Lung (tissue), 12 donors: ENCODE measurements around the gene CSNK1G2. TPM values are rescaled to one million over a fixed set of nuclear protein-coding genes. Genes with fewer than 3 reads are reported as not detected.

ENCODE experiments used
- ATAC-seq: fragments of 200-7000 bp; cut with Tn5 transposase; one replicate; pipeline ENCODE4 v1.9.1; 2020; ENCODE audit warnings: moderate number of reproducible peaks; ENCODE audit not compliant: insufficient read depth, low FRiP score
- DNase-seq, 3 donors: peaks; one replicate each; pipeline ENCODE4 v3.0.0-alpha.2; 2013 to 2017
- H3K27ac ChIP-seq, 2 donors: one replicate each; pipeline ENCODE4 v1.5.1; 2013; ENCODE audit warnings: mild to moderate bottlenecking in 2 of 2, moderate library complexity in 2 of 2, control low read depth in 1 of 2, inconsistent platforms in 1 of 2, low read depth in 1 of 2, low read length in 1 of 2
- H3K27me3 ChIP-seq, 3 donors: one replicate each; pipeline ENCODE4 v1.5.1; 2013; ENCODE audit warnings: low read length in 2 of 3; ENCODE audit not compliant: control insufficient read depth in 3 of 3, insufficient read depth in 3 of 3
- H3K36me3 ChIP-seq, 4 donors: one replicate each; pipeline ENCODE4 v1.5.1; 2013; ENCODE audit warnings: low read length in 4 of 4, mild to moderate bottlenecking in 1 of 4, moderate library complexity in 1 of 4; ENCODE audit not compliant: control insufficient read depth in 4 of 4, insufficient read depth in 4 of 4
- H3K4me1 ChIP-seq, 5 donors: one replicate each; pipeline ENCODE4 v1.5.1; 2013; ENCODE audit warnings: low read length in 5 of 5, mild to moderate bottlenecking in 2 of 5, moderate library complexity in 1 of 5; ENCODE audit not compliant: control insufficient read depth in 5 of 5, insufficient read depth in 5 of 5
- H3K4me3 ChIP-seq: one replicate; pipeline ENCODE4 v1.5.1; 2013; ENCODE audit warnings: mild to moderate bottlenecking, control low read depth, moderate library complexity
- H3K9ac ChIP-seq, 2 donors: one replicate each; pipeline ENCODE4 v1.5.1; 2013; ENCODE audit warnings: low read length in 2 of 2, control low read depth in 1 of 2; ENCODE audit not compliant: insufficient read depth in 1 of 2
- H3K9me3 ChIP-seq, 4 donors: one replicate each; pipeline ENCODE4 v1.5.1; 2013; ENCODE audit warnings: low read length in 3 of 4, mild to moderate bottlenecking in 1 of 4, moderate library complexity in 1 of 4; ENCODE audit not compliant: control insufficient read depth in 4 of 4, insufficient read depth in 3 of 4
- WGBS, 2 donors: extraction: QIAGEN DNeasy Blood & Tissue Kit; methylation state at CpG; one replicate each; pipeline ENCODE4 v1.1.7; 2013; 5-methylcytosine and 5-hydroxymethylcytosine counted together
- polyA plus RNA-seq, 2 donors: library from polyadenylated mRNA; stranded (reverse); fragments of 200-250 nt; gene quantifications; one replicate each; pipeline ENCODE4 v1.2.1, GENCODE V29; 2013
- total RNA-seq, 2 donors: library from RNA; depleted of rRNA in 1 of 2; stranded (reverse); fragments of >200 nt in 1 of 2; gene quantifications; one replicate each; pipeline ENCODE4 v1.2.1, GENCODE V29; 2014 to 2021
- TF ChIP-seq, protein P1 (sequence below): IDR thresholded peaks from 2 replicates; pipeline ENCODE4 v1.5.1; 2012; ENCODE audit warnings: mild to moderate bottlenecking; ENCODE audit errors: control extremely low read depth, extremely low read depth
- donor health status: control.
- donor health status: control.
- donor health status: Bipolar disorder and iron deficiency.
- donor health status: healthy.
- donor health status: DM: yes; HTN: yes; CAD: no.

CSNK1G2 gene
- total and polyA plus RNA-seq, 4 donors: 50.0 to 80.2 (median 70.8) TPM

DNA sequence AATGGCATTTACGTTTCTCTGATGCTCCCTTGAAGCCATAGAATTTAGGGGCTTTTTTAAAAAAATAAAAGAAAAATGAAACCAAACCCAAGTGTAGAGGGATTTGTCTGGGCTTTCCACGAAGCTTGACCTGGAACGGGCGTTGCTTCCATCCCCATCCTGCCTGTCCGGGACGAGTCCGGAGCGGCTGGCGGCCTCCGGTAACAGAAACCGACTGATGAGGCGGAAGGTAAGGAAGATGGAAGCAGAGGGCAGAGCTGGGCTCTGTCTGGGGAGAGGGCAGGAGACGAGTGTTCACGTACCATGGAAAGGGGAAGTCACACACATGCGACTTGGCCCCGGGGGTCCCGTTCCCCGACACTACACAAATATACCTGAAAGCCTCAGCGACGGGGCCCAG is 40.3 kb downstream of the CSNK1G2 start:
- TF ChIP-seq, protein P1, sequence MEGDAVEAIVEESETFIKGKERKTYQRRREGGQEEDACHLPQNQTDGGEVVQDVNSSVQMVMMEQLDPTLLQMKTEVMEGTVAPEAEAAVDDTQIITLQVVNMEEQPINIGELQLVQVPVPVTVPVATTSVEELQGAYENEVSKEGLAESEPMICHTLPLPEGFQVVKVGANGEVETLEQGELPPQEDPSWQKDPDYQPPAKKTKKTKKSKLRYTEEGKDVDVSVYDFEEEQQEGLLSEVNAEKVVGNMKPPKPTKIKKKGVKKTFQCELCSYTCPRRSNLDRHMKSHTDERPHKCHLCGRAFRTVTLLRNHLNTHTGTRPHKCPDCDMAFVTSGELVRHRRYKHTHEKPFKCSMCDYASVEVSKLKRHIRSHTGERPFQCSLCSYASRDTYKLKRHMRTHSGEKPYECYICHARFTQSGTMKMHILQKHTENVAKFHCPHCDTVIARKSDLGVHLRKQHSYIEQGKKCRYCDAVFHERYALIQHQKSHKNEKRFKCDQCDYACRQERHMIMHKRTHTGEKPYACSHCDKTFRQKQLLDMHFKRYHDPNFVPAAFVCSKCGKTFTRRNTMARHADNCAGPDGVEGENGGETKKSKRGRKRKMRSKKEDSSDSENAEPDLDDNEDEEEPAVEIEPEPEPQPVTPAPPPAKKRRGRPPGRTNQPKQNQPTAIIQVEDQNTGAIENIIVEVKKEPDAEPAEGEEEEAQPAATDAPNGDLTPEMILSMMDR: no peak
- H3K36me3 ChIP-seq: peaks cover 8 to 61% (median 17%) of the 10 kb centered on the region in 4 donors
- WGBS, 2 donors: 92 to 95% methylated on average over 20 of the region's 20 CpGs
- no peaks in the 10 kb centered on the region for H3K27me3 ChIP-seq
- H3K4me3 ChIP-seq: no peak overlapping the region
- H3K4me1 ChIP-seq: no peaks in the 10 kb centered on the region
- no peak overlapping the region for H3K27ac ChIP-seq
- ATAC-seq: no peak
- no peak for DNase-seq
- H3K9me3 ChIP-seq: peaks cover 0 to 2% (median 0%) of the 10 kb centered on the region in 4 donors
- no peak overlapping the region for H3K9ac ChIP-seq

DNA sequence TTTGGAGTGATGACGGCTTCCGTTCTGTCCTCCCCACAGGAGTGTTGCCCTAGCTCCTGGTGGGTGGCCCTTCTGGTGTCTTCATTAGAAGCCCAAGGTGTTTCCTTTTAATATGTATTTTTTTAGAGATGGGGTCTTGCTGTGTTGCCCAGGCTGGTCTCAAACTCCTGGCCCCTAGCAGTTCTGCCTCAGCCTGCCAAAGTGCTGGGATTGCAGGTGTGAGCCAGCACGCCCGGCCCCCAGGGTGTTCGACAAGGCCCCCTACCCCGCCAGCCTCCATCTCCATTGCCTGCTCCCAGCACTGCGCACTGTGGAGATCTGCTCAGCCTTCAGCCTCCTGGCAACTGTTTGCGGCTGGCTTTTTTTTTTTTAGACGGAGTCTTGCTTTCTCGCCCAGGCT is 43.4 kb downstream of the CSNK1G2 start:
- WGBS, 2 donors: 93 to 95% methylated on average over 10 of the region's 10 CpGs
- no peak overlapping the region for H3K4me3 ChIP-seq
- peaks cover 12 to 68% (median 21%) of the 10 kb centered on the region in 4 donors for H3K36me3 ChIP-seq
- H3K4me1 ChIP-seq: no peaks in the 10 kb centered on the region
- no peak for ATAC-seq
- no peaks in the 10 kb centered on the region for H3K27me3 ChIP-seq
- H3K9ac ChIP-seq: no peak overlapping the region
- no peak for DNase-seq
- no peak overlapping the region for H3K27ac ChIP-seq
- H3K9me3 ChIP-seq: peaks cover 0 to 2% (median 0%) of the 10 kb centered on the region in 4 donors
- TF ChIP-seq, protein P1: no peak

DNA sequence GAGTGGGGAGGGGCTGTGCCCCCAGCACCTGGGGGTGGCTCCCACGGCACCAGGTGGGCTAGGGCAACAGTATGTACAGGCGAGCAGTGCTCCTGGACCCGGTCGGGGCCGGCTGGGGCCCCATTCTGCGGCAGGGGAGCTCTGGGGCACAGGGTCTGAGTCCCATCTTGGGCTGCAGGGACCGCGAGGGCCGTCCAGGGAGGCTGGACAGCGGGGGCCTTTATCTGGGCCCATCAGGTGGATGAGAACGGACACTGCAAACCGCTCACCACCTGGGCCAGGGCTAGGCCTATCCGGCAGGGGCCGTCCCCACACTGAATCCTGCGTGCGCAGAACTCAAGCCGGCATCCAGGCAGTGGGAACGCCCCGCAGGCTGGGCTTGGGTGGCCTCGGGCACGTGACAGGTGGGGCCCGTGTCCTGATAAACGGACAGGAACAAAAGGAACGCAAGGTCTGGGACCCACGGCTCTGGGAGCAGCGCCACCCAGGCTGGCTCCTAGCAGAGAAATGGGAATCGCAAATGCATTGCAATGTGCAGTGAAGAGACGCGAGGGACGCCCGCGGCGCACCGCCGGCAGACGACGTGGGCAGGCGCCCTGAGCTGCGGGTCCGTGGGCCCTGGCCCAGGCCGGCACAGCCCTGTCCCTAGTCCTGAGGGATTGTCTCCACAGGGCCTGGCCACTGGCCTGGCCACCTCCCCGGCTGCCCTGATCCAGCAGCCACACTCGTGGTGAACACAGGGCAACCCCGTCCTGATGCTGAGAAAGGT is 44.8 kb downstream of the CSNK1G2 start:
- no peak for DNase-seq
- Histone ChIP-seq H3K36me3 (peaks cover 3 to 69% (median 28%) of the 10 kb centered on the region in 4 donors), H3K27me3 (no peaks in the 10 kb centered on the region)

More for the DNA sequence above, 44.8 kb downstream of the CSNK1G2 start:
- Histone ChIP-seq H3K4me3 (no peak overlapping the region), H3K27ac (no peak overlapping the region), H3K4me1 (no peaks in the 10 kb centered on the region), H3K9ac (no peak overlapping the region), H3K9me3 (peaks cover 0 to 3% (median 0%) of the 10 kb centered on the region in 4 donors)
- TF ChIP-seq, protein P1: no peak
- WGBS, 2 donors: 91 to 92% methylated on average over 43 to 44 of the region's 44 CpGs
- ATAC-seq: no peak
